NCI-H1105 treated with DMSO at 0.1 percent for 48 hours (cell line): ENCODE data around the gene SNTB2.

Source experiments
- DNase-seq: peaks from one replicate; lab custom pipeline; 2025; lab: John Stamatoyannopoulos, UW

SNTB2 gene

GRCh38 chr16:69319826-69320739 lies 133.1 kb downstream of the SNTB2 start:
- no peak for DNase-seq

GRCh38 chr16:69320740-69321073 lies 133.7 kb downstream of the SNTB2 start:
- DNase-seq: no peak

- DNase-seq: no peak
These were observed 134.1 kb downstream of the SNTB2 start for GRCh38 chr16:69321080-69321479.

- no peak for DNase-seq
These were observed 135.4 kb downstream of the SNTB2 start for GRCh38 chr16:69322343-69322742.

- DNase-seq: no peak
These were observed 136.5 kb downstream of the SNTB2 start for GRCh38 chr16:69323415-69323814.

- DNase-seq: no peak
These were observed 137.1 kb downstream of the SNTB2 start for GRCh38 chr16:69324013-69324531.

GRCh38 chr16:69324585-69325253 lies 137.8 kb downstream of the SNTB2 start:
- DNase-seq: no peak

- no peak for DNase-seq
These were observed 138.8 kb downstream of the SNTB2 start for GRCh38 chr16:69325784-69326171.

GRCh38 chr16:69326172-69326873 lies 139.4 kb downstream of the SNTB2 start:
- no peak for DNase-seq

GRCh38 chr16:69327585-69328310 lies 140.8 kb downstream of the SNTB2 start:
- DNase-seq: no peak

- DNase-seq: no peak
These were observed 141.9 kb downstream of the SNTB2 start for GRCh38 chr16:69328854-69329316.

GRCh38 chr16:69329369-69330285 lies 142.7 kb downstream of the SNTB2 start:
- DNase-seq: no peak

GRCh38 chr16:69330286-69331109 lies 143.5 kb downstream of the SNTB2 start, which contains the start of gene PDF:
Gene PDF (minus strand): TSS chr16:69330588. CDS start chr16:69330570, 18 bp downstream.
- DNase-seq: peak; percentile 76

GRCh38 chr16:69334696-69335095 lies 147.7 kb downstream of the SNTB2 start:
- no peak for DNase-seq

- DNase-seq: no peak
These were observed 151.8 kb downstream of the SNTB2 start for GRCh38 chr16:69338557-69339288.

GRCh38 chr16:69339289-69340094 lies 152.5 kb downstream of the SNTB2 start, which contains the start of the genes COG8 and NIP7:
Gene COG8 (minus strand): TSS chr16:69339564. CDS start chr16:69339552, 12 bp downstream.
Gene NIP7 (plus strand): TSS chr16:69339772. CDS start chr16:69339830, 58 bp downstream.
- peak; percentile 94 for DNase-seq

GRCh38 chr16:69340095-69340644 lies 153.2 kb downstream of the SNTB2 start:
- DNase-seq: no peak
